SK-N-SH (cell line): ENCODE results near the gene MYO15A.

ENCODE experiments used
- CHD2 ChIP-seq: fragments of 150-350 bp; IDR thresholded peaks from 2 replicates; pipeline ENCODE4 v1.6.1; 2018; ENCODE audit warnings: low read length; ENCODE audit not compliant: partially characterized antibody
- EZH2phosphoT487 ChIP-seq: fragments of 200-600 bp; sonication (generic); IDR thresholded peaks from 2 replicates; pipeline ENCODE4 v1.6.1; 2017; ENCODE audit warnings: low read depth, mixed run types, mild to moderate bottlenecking, antibody characterized with exemption, moderate library complexity, borderline replicate concordance
- GATA2 ChIP-seq: sonication (generic); formaldehyde crosslinking; IDR thresholded peaks from 2 replicates; pipeline ENCODE4 v1.5.0; 2020; ENCODE audit warnings: mild to moderate bottlenecking, missing genetic modification reagents
- MXI1 ChIP-seq: IDR thresholded peaks from 2 replicates; pipeline ENCODE4 v1.6.1; 2012; ENCODE audit warnings: mild to moderate bottlenecking, low read depth, low read length, improper control_type of control experiment
- NFIC ChIP-seq: IDR thresholded peaks from 2 replicates; pipeline ENCODE4 v1.4.0; 2012; ENCODE audit warnings: borderline replicate concordance
- POLR2AphosphoS5 ChIP-seq: IDR thresholded peaks from 2 replicates; pipeline ENCODE4 v1.6.1; 2012; ENCODE audit warnings: low read depth, low read length
- RCOR1 ChIP-seq: fragments of 150-350 bp; IDR thresholded peaks from 2 replicates; pipeline ENCODE4 v1.6.1; 2017; ENCODE audit warnings: antibody characterized with exemption, low read length
- SMC3 ChIP-seq: IDR thresholded peaks from 2 replicates; pipeline ENCODE4 v1.6.1; 2012; ENCODE audit warnings: low read depth, low read length, improper control_type of control experiment
- TEAD4 ChIP-seq: IDR thresholded peaks from 2 replicates; pipeline ENCODE4 v1.4.0; 2012; ENCODE audit warnings: mild to moderate bottlenecking, borderline replicate concordance; ENCODE audit not compliant: insufficient read depth
- TF ChIP-seq, protein P1 (sequence below): IDR thresholded peaks from 2 replicates; pipeline ENCODE4 v1.6.1; 2012; ENCODE audit warnings: mild to moderate bottlenecking, low read depth, low read length, moderate library complexity
- TF ChIP-seq, protein P2 (sequence below): fragments of 200-600 bp; sonication (generic); IDR thresholded peaks from 2 replicates; pipeline ENCODE4 v1.6.1; 2017; ENCODE audit warnings: antibody characterized with exemption, mild to moderate bottlenecking, moderate library complexity
- TF ChIP-seq, protein P3 (sequence below): IDR thresholded peaks from 2 replicates; pipeline ENCODE4; 2012
- TF ChIP-seq, protein P4 (sequence below): fragments of 150-350 bp; IDR thresholded peaks from 2 replicates; pipeline ENCODE4 v1.6.1; 2017; ENCODE audit warnings: antibody characterized with exemption, low read length, low read depth, borderline replicate concordance

DNA sequence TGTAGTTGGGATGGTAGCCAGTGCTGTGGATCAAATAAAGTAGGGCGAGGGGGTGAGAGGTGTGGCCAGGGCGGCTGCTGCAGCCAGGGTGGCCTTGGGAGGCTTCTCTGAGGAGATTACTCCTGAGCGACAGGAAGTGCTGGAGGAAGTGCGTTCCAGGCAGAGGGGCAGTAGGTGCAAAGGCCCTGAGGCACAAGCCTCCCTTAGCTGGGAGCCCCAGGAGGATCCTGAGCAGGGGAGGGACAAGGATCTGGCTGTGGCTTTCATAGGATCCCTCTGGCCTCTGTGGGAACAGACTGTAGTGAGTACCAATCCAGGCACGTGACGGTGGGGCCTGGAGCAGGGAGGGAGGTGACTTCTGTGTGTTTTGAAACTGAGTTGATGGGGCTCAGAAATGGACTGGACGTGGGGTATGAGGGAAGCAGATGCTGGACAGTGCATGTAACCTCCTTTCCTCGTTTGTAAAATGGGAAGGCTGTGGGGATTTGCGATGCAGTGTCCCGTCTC, 119.7 kb downstream of the MYO15A start:
- TF ChIP-seq, protein P1, sequence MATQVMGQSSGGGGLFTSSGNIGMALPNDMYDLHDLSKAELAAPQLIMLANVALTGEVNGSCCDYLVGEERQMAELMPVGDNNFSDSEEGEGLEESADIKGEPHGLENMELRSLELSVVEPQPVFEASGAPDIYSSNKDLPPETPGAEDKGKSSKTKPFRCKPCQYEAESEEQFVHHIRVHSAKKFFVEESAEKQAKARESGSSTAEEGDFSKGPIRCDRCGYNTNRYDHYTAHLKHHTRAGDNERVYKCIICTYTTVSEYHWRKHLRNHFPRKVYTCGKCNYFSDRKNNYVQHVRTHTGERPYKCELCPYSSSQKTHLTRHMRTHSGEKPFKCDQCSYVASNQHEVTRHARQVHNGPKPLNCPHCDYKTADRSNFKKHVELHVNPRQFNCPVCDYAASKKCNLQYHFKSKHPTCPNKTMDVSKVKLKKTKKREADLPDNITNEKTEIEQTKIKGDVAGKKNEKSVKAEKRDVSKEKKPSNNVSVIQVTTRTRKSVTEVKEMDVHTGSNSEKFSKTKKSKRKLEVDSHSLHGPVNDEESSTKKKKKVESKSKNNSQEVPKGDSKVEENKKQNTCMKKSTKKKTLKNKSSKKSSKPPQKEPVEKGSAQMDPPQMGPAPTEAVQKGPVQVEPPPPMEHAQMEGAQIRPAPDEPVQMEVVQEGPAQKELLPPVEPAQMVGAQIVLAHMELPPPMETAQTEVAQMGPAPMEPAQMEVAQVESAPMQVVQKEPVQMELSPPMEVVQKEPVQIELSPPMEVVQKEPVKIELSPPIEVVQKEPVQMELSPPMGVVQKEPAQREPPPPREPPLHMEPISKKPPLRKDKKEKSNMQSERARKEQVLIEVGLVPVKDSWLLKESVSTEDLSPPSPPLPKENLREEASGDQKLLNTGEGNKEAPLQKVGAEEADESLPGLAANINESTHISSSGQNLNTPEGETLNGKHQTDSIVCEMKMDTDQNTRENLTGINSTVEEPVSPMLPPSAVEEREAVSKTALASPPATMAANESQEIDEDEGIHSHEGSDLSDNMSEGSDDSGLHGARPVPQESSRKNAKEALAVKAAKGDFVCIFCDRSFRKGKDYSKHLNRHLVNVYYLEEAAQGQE = no peak
- TF ChIP-seq, protein P2, sequence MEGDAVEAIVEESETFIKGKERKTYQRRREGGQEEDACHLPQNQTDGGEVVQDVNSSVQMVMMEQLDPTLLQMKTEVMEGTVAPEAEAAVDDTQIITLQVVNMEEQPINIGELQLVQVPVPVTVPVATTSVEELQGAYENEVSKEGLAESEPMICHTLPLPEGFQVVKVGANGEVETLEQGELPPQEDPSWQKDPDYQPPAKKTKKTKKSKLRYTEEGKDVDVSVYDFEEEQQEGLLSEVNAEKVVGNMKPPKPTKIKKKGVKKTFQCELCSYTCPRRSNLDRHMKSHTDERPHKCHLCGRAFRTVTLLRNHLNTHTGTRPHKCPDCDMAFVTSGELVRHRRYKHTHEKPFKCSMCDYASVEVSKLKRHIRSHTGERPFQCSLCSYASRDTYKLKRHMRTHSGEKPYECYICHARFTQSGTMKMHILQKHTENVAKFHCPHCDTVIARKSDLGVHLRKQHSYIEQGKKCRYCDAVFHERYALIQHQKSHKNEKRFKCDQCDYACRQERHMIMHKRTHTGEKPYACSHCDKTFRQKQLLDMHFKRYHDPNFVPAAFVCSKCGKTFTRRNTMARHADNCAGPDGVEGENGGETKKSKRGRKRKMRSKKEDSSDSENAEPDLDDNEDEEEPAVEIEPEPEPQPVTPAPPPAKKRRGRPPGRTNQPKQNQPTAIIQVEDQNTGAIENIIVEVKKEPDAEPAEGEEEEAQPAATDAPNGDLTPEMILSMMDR = no peak
- TF ChIP-seq RCOR1 (no peak), EZH2phosphoT487 (no peak), TEAD4 (no peak), CHD2 (no peak), GATA2 (CRISPR knock-in tag) (no peak), POLR2AphosphoS5 (no peak), MXI1 (no peak), SMC3 (no peak), NFIC (no peak)
- TF ChIP-seq, protein P3, sequence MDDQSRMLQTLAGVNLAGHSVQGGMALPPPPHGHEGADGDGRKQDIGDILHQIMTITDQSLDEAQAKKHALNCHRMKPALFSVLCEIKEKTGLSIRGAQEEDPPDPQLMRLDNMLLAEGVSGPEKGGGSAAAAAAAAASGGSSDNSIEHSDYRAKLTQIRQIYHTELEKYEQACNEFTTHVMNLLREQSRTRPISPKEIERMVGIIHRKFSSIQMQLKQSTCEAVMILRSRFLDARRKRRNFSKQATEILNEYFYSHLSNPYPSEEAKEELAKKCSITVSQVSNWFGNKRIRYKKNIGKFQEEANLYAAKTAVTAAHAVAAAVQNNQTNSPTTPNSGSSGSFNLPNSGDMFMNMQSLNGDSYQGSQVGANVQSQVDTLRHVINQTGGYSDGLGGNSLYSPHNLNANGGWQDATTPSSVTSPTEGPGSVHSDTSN = no peak
- TF ChIP-seq, protein P4, sequence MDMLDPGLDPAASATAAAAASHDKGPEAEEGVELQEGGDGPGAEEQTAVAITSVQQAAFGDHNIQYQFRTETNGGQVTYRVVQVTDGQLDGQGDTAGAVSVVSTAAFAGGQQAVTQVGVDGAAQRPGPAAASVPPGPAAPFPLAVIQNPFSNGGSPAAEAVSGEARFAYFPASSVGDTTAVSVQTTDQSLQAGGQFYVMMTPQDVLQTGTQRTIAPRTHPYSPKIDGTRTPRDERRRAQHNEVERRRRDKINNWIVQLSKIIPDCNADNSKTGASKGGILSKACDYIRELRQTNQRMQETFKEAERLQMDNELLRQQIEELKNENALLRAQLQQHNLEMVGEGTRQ = no peak
